PC-3 (cell line): Measurements from ENCODE around the gene TAS1R3. TPM values are rescaled to one million over a fixed set of nuclear protein-coding genes. Genes with fewer than 3 reads are reported as not detected.

Experiments used
- ATAC-seq: fragments of 200-7000 bp; cut with Tn5 transposase; 2 replicates; pipeline ENCODE4 v1.9.1; 2020; ENCODE audit warnings: mild to moderate bottlenecking, moderate library complexity
- BruUV-seq: library from RNA; stranded (reverse); fragments of 400-500 nt; replicated peaks from 2 replicates; lab custom pipeline; 2021; lab: Mats Ljungman, UMichigan
- CTCF ChIA-PET: fragments of 300-600 bp; sonication (Branson Sonifier 250); formaldehyde crosslinking; loops from one replicate; lab custom pipeline; 2022; ENCODE audit warnings: antibody characterized with exemption; lab: Charles Lee
- POLR2A ChIA-PET: fragments of 300-600 bp; sonication (Branson Sonifier 250); formaldehyde crosslinking; loops from one replicate; lab custom pipeline; 2022; ENCODE audit warnings: antibody characterized with exemption; ENCODE audit not compliant: unreplicated experiment; lab: Charles Lee
- DNase-seq: peaks from one replicate; pipeline ENCODE4 v3.0.0-alpha.2; 2015
- H2AFZ ChIP-seq: fragments of 300-600 bp; sonication (generic); 2 replicates; pipeline ENCODE4 v1.6.0; 2016; ENCODE audit warnings: antibody characterized with exemption, low read length
- H3F3A ChIP-seq: fragments of 300-600 bp; sonication (generic); one replicate; pipeline ENCODE4 v1.6.0; 2017; ENCODE audit warnings: antibody characterized with exemption, low read length, control low read depth, mild to moderate bottlenecking; ENCODE audit not compliant: unreplicated experiment
- H3K27ac ChIP-seq: fragments of 300-600 bp; sonication (generic); 2 replicates; pipeline ENCODE4 v1.5.1; 2016; ENCODE audit warnings: mild to moderate bottlenecking, low read length
- H3K27me3 ChIP-seq: fragments of 300-600 bp; sonication (generic); 2 replicates; pipeline ENCODE4 v1.6.1; 2016; ENCODE audit warnings: low read length, mixed read lengths
- H3K36me3 ChIP-seq: fragments of 300-600 bp; sonication (generic); 2 replicates; pipeline ENCODE4 v1.6.1; 2016; ENCODE audit warnings: low read depth, mixed run types, low read length, mixed read lengths
- H3K4me1 ChIP-seq: fragments of 300-600 bp; sonication (generic); 2 replicates; pipeline ENCODE4 v1.5.1; 2016; ENCODE audit warnings: low read length; ENCODE audit not compliant: insufficient read depth
- H3K4me2 ChIP-seq: fragments of 300-600 bp; sonication (generic); 2 replicates; pipeline ENCODE4 v1.6.0; 2016; ENCODE audit warnings: low read length
- H3K4me3 ChIP-seq: fragments of 300-600 bp; sonication (generic); 2 replicates; pipeline ENCODE4 v1.5.1; 2016; ENCODE audit warnings: mild to moderate bottlenecking, low read length, mixed read lengths
- H3K79me2 ChIP-seq: fragments of 300-600 bp; sonication (generic); 2 replicates; pipeline ENCODE4 v1.6.1; 2017; ENCODE audit warnings: low read length, mixed read lengths
- H3K9ac ChIP-seq: fragments of 300-600 bp; sonication (generic); 2 replicates; pipeline ENCODE4 v1.6.0; 2016; ENCODE audit warnings: mild to moderate bottlenecking, low read length
- H3K9me2 ChIP-seq: fragments of 300-600 bp; sonication (generic); replicated peaks from 2 replicates; pipeline ENCODE4 v1.6.1; 2016; ENCODE audit warnings: mixed run types, low read length, mixed read lengths
- H3K9me3 ChIP-seq: fragments of 300-600 bp; sonication (generic); 2 replicates; pipeline ENCODE4 v1.6.1; 2016; ENCODE audit warnings: low read length, mixed read lengths
- H4K20me1 ChIP-seq: fragments of 300-600 bp; sonication (generic); 2 replicates; pipeline ENCODE4 v1.6.1; 2016; ENCODE audit warnings: low read length, mixed read lengths
- EZH2 ChIP-seq: fragments of 300-600 bp; sonication (generic); IDR thresholded peaks from one replicate; pipeline ENCODE4 v1.6.1; 2017; ENCODE audit warnings: antibody characterized with exemption, mild to moderate bottlenecking, low read length; ENCODE audit not compliant: unreplicated experiment
- EZH2phosphoT487 ChIP-seq: fragments of 300-600 bp; sonication (generic); IDR thresholded peaks from 2 replicates; pipeline ENCODE4 v1.6.1; 2018; ENCODE audit warnings: mild to moderate bottlenecking, antibody characterized with exemption, low read length, borderline replicate concordance
- intact Hi-C: fragments of 100-400 bp; cut with micrococcal nuclease; formaldehyde crosslinking; loops from 2 replicates; pipeline ENCODE4 v1.9.0; 2023
- total RNA-seq: library from RNA; depleted of rRNA; stranded (reverse); fragments of >200 nt; gene quantifications from 2 replicates; pipeline ENCODE4 v1.2.3, GENCODE V29; 2014
- TF ChIP-seq, protein P1 (sequence below): fragments of 300-600 bp; sonication (generic); conservative IDR thresholded peaks from 2 replicates; pipeline ENCODE4 v1.5.1; 2017; ENCODE audit warnings: antibody characterized with exemption, low read depth, mild to moderate bottlenecking, low read length

Gene TAS1R3
- total RNA-seq, 1 experiment from 2014 or later: 1.9 TPM

GRCh38 chr1:1306070-1306660 lies 24.9 kb upstream of the TAS1R3 start:
- H3K4me2 ChIP-seq: peak overlapping the region; percentile 93
- no peaks in the 10 kb centered on the region for H3K9me2 ChIP-seq
- no peaks in the 10 kb centered on the region for H3K27me3 ChIP-seq
- no TSS peak for BruUV-seq
- TF ChIP-seq, protein P1, sequence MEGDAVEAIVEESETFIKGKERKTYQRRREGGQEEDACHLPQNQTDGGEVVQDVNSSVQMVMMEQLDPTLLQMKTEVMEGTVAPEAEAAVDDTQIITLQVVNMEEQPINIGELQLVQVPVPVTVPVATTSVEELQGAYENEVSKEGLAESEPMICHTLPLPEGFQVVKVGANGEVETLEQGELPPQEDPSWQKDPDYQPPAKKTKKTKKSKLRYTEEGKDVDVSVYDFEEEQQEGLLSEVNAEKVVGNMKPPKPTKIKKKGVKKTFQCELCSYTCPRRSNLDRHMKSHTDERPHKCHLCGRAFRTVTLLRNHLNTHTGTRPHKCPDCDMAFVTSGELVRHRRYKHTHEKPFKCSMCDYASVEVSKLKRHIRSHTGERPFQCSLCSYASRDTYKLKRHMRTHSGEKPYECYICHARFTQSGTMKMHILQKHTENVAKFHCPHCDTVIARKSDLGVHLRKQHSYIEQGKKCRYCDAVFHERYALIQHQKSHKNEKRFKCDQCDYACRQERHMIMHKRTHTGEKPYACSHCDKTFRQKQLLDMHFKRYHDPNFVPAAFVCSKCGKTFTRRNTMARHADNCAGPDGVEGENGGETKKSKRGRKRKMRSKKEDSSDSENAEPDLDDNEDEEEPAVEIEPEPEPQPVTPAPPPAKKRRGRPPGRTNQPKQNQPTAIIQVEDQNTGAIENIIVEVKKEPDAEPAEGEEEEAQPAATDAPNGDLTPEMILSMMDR: peak; percentile 45
- no peak for TF ChIP-seq EZH2phosphoT487
- intact Hi-C loops: no loop called here
- H3K9me3 ChIP-seq: no peaks in the 10 kb centered on the region
- no peak overlapping the region for H3K27ac ChIP-seq
- ChIA-PET POLR2A (no interaction called here), CTCF (no interaction called here)
- ATAC-seq (no peak), DNase-seq (no peak)
- peak overlapping the region; percentile 97 for H3K4me3 ChIP-seq
- H3F3A ChIP-seq: no peaks in the 10 kb centered on the region
- H3K4me1 ChIP-seq: peaks cover 33% of the 10 kb centered on the region
- peaks cover 2% of the 10 kb centered on the region; the same call in 1 of the 2 replicates for H3K36me3 ChIP-seq
- peaks cover 11% of the 10 kb centered on the region for H4K20me1 ChIP-seq
- peaks cover 65% of the 10 kb centered on the region for H3K79me2 ChIP-seq
- H3K9ac ChIP-seq: no peak overlapping the region
- no peak overlapping the region for H2AFZ ChIP-seq

DNA sequence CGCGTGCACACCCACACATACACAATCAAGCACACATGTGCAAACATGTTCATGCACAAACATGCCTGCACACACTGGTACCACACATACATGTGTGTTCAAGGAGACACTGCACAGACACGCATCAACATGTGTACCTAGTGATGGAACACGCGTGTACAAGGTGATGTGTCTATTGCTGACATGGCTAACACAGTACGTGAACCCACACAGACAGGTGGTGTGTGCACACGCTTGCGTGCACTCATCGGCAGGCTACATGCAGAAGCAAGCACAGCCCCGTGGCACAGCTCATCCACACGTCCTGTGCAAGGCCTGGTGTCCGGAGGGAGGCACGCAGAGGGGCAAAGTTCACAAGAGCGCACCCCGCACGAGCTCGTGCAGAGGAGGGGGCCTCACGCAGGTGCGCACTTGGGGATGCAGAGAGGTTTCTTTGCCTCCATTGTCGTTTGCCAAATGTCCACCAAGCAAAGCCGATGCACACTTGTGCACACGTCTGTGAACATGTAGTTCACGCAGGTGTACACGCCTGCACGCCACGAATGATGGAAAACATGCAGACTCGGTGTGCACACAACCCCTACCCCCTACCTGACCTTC lies 24.3 kb upstream of the TAS1R3 start:
- peak overlapping the region; percentile 93 for H3K4me2 ChIP-seq
- no peak for TF ChIP-seq EZH2
- TF ChIP-seq EZH2phosphoT487: no peak
- TF ChIP-seq, protein P1: no peak
- H4K20me1 ChIP-seq: peaks cover 11% of the 10 kb centered on the region
- H2AFZ ChIP-seq: no peak overlapping the region
- no peaks in the 10 kb centered on the region for H3F3A ChIP-seq
- H3K9ac ChIP-seq: peak overlapping the region; percentile 77
- H3K9me3 ChIP-seq: no peaks in the 10 kb centered on the region
- H3K36me3 ChIP-seq: peaks cover 8% of the 10 kb centered on the region; the same call in 1 of the 2 replicates
- intact Hi-C loops: no loop called here
- TSS peak; percentile 38 for BruUV-seq
- H3K79me2 ChIP-seq: peaks cover 66% of the 10 kb centered on the region
- peak; percentile 35 for DNase-seq
- CTCF ChIA-PET: no interaction called here
- peaks cover 33% of the 10 kb centered on the region for H3K4me1 ChIP-seq
- ATAC-seq: no peak
- no peak overlapping the region for H3K27ac ChIP-seq
- POLR2A ChIA-PET: no interaction called here
- no peaks in the 10 kb centered on the region for H3K27me3 ChIP-seq
- H3K9me2 ChIP-seq: no peaks in the 10 kb centered on the region
- H3K4me3 ChIP-seq: peak overlapping the region; percentile 97

- no TSS peak for BruUV-seq
- Histone ChIP-seq H3F3A (no peaks in the 10 kb centered on the region), H3K36me3 (peaks cover 9% of the 10 kb centered on the region; the same call in 1 of the 2 replicates), H3K27me3 (no peaks in the 10 kb centered on the region), H3K9me2 (no peaks in the 10 kb centered on the region), H3K79me2 (peaks cover 66% of the 10 kb centered on the region), H3K4me1 (peaks cover 33% of the 10 kb centered on the region), H3K4me2 (peak overlapping the region; percentile 93), H3K27ac (no peak overlapping the region), H4K20me1 (peaks cover 11% of the 10 kb centered on the region), H2AFZ (0 out of 2 replicates have a peak overlapping the region, but pooled peaks have one; percentile 12), H3K9me3 (no peaks in the 10 kb centered on the region), H3K9ac (peak overlapping the region; percentile 77), H3K4me3 (peak overlapping the region; percentile 97)
- CTCF ChIA-PET: no interaction called here
- ATAC-seq: peak; percentile 8
- POLR2A ChIA-PET: no interaction called here
- TF ChIP-seq, protein P1: no peak
- no peak for TF ChIP-seq EZH2
- TF ChIP-seq EZH2phosphoT487: no peak
- intact Hi-C loops: no loop called here
- DNase-seq: peak; percentile 47
Observed at GRCh38 chr1:1307261-1307922, 23.7 kb upstream of the TAS1R3 start.
